Astrocyte of the spinal cord (primary cell): ENCODE results near the gene SLC6A13.
"Not testable (repeated sequence)": the region's sequence is repeated elsewhere in the genome, so short reads cannot be mapped to it uniquely, and the experiment has no call there.

Source experiments
- DNase-seq: peaks from one replicate; pipeline ENCODE4 v3.0.0; 2011; ENCODE audit warnings: low read depth, low spot score
- H3K4me3 ChIP-seq: 2 replicates; pipeline ENCODE4 v1.5.1; 2011; ENCODE audit warnings: low read depth, mild to moderate bottlenecking, low read length, moderate library complexity
- CTCF ChIP-seq: IDR thresholded peaks from 2 replicates; pipeline ENCODE4 v1.5.1; 2012; ENCODE audit warnings: low read depth, mild to moderate bottlenecking, low read length, inconsistent platforms
- in situ Hi-C: cut with HindIII; loops from 2 replicates; pipeline ENCODE4 v1.10.0; 2017; ENCODE audit warnings: low sequenced_read_pairs

Gene SLC6A13

DNA sequence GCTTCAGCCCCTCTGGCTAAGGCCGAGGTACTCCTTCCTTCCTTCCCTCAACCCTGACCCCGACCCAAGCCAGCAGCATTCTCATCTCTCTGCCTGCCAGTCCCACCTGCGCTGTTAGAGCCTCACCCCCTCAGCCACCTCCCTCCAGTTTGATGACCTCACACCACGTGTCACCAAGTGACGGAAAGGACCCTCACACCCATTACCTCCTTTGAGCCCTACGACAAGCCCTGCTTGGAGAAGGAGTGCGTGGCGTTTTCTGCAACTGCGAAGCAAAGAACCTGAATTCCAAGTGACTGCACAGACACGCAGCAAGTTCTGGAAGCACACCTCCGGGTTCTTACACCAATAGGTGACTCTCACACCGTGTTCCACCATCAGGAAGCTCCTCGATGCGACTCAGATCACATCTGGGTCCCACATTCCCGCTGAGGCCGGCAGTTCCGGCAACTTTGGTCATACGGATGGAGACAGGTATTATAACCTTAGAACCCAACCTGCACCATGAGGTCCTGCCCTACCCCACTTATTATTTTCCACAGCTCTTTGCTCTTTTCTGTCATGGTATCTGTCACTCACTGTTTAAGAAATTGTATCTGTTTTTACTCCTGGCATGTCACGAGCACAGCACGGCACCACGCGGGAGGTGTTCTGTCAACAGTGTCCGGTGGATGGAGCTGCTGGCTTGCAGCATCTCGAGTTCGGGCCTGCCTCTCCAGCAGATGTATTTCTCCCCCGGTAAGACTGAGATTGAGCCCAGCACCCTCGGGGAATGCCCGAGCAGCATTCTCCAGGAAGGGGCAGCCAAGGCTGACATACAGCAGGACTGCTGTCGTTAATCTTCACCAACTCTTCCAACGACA, 43.7 kb downstream of the SLC6A13 start:
- no peak for TF ChIP-seq CTCF
- no peak for DNase-seq
- no peak overlapping the region for H3K4me3 ChIP-seq
- in situ Hi-C loops: no loop called here

- TF ChIP-seq CTCF: no peak
- H3K4me3 ChIP-seq: no peak overlapping the region
- DNase-seq: no peak
- in situ Hi-C loops: no loop called here
Measured at GRCh38 chr12:218221-218620, 44.4 kb downstream of the SLC6A13 start.

DNA sequence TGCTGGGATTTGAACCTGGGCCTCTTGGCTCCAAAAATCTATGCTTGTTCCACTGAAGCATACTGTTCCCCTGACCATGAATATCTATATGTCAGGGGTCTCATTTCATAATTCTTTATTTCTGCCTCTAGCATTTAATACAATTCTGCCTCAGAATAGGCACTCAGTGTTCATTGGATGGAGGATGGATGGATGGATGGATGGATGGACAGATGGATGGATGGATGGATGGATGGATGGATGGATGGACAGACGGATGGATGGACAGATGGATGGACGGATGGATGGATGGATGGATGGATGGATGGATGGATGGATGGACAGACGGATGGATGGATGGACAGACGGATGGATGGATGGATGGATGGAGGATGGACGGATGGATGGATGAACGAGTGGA, 45.6 kb downstream of the SLC6A13 start:
- DNase-seq, in situ Hi-C loops, H3K4me3 ChIP-seq: not testable (repeated sequence)

DNA sequence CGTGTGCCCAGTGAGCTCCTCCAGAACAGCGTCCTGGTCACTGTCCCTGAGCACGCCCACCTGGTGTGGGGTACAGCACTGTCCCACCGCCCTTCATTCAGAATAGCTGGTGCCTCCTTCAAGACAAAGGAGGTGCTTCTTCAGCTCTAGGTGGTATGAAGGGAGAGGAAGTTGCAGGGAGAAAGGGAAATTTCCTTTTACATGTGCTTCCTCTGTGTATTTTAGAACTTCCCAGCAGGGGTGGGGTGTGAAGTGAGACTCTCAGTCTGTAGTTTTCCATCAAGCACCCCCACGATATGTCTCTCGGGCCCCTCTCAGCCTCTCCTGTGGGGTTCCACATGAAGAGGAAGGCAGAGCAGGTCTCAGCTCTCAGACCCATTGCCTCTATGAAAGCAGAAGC, 47.5 kb downstream of the SLC6A13 start:
- in situ Hi-C loops: no loop called here
- DNase-seq: no peak
- no peak overlapping the region for H3K4me3 ChIP-seq
- TF ChIP-seq CTCF: no peak

DNA sequence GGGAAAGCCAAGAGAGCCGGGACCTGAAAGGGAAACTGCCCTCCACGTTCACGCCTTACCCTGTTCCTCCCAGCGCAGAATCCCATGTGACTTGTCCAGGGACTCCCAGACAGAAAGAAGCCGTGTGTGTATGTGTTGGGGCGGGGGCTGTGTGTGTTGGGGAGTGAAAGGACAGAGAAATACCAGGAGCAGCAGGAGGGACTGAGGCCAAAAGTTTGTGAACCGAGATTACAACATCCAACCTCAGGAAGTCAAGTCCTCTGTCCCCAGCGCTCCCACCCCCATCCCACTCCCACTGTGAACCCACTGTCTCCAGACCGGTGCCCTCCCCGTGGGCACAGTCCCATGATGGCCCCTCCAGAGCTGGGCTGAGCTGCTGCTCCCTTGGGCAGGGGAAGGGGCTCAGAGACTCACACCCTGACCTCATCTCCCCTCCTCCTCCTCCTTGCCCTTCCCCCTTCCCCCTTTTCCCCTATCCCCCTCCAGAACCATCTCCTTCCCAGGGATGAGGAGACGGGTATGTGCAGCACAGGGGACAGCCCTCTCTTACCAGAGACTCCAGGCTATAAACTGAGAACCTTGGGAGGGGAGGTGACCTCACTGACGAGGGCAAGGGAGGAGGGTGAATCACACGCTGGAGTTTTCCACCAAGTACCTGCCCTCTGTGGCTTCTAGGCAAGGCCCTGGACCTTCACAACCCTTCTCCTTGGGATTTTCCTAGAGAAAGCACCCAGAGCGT, 48.5 kb downstream of the SLC6A13 start, which contains the start of gene SLC6A12:
TSS of gene SLC6A12 (minus strand) at position 155 of the 739 bp plus-strand sequence. CDS start 4,171 bp downstream, outside the sequence.
- TF ChIP-seq CTCF: no peak
- no peak within 1 kb of the TSS for H3K4me3 ChIP-seq
- DNase-seq: no peak
- in situ Hi-C loops: no loop called here

DNA sequence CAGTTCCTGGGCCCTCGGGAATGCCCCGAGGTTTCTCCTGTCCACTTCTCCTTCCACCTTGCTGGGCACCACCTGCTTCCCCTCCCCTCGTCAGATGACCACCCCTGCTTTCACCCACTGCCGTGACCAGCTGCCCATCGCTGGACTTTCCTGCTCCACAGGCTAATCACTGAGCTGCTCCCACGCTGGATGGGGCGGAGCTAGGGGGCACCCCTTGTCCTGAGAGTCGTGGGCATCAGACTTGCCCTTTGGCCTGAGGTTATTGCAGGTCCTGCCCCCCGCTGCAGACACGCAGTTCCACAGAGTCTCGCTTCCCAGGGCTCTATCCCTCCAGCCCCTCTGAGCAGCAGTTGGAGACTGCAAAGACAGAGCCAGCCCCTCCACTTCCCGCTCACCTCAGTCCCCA, 49.1 kb downstream of the SLC6A13 start:
- no peak for DNase-seq
- no peak overlapping the region for H3K4me3 ChIP-seq
- in situ Hi-C loops: no loop called here
- TF ChIP-seq CTCF: no peak
